ENCODE measurements around the gene C21orf58.

Gene C21orf58

DNA sequence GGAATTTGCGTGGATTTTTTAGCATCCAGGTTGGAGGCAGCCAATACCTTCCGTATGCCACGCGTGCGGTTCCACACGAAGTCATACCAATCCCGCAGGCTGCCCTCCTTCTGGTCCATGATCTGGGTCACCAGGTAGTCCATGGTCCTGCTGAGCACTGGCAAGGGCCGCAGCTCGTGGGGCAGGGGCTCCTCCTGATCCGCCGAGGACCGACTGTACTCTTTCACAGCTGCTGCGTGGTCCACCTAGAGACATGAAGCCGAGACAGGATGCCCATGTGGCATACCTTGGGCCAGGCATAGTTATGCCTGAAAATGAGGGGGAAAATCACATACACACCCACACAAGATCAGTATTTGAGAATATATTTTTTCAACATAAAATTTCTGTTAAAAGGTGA is 50.3 kb downstream of the C21orf58 start:
- peaks cover 90% of the 10 kb centered on the region for H3K36me3 ChIP-seq (ENCODE audit: insufficient read depth, low read length)
- ATAC-seq (ENCODE audit: insufficient read depth, low read depth) (no peak), DNase-seq (no peak)
- no peaks in the 10 kb centered on the region for H3K4me1 ChIP-seq (ENCODE audit: insufficient read depth, low read length)
- TF ChIP-seq, protein P1, sequence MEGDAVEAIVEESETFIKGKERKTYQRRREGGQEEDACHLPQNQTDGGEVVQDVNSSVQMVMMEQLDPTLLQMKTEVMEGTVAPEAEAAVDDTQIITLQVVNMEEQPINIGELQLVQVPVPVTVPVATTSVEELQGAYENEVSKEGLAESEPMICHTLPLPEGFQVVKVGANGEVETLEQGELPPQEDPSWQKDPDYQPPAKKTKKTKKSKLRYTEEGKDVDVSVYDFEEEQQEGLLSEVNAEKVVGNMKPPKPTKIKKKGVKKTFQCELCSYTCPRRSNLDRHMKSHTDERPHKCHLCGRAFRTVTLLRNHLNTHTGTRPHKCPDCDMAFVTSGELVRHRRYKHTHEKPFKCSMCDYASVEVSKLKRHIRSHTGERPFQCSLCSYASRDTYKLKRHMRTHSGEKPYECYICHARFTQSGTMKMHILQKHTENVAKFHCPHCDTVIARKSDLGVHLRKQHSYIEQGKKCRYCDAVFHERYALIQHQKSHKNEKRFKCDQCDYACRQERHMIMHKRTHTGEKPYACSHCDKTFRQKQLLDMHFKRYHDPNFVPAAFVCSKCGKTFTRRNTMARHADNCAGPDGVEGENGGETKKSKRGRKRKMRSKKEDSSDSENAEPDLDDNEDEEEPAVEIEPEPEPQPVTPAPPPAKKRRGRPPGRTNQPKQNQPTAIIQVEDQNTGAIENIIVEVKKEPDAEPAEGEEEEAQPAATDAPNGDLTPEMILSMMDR (IDR thresholded peaks at IDR 0.05; ENCODE audit: borderline replicate concordance, extremely low read depth, low read length, poor library complexity, severe bottlenecking), result no peak
- no peak for TF ChIP-seq EZH2 (IDR thresholded peaks at IDR 0.05; ENCODE audit: borderline replicate concordance, low read depth, low read length, severe bottlenecking)
- no peak overlapping the region for H2AFZ ChIP-seq (ENCODE audit: low read depth, low read length)
- H4K20me1 ChIP-seq (ENCODE audit: insufficient read depth, low read length), result 0 out of 2 replicates have a peak, but pooled peaks cover 6% of the 10 kb centered on the region
- H3K79me2 ChIP-seq (ENCODE audit: insufficient read depth, low read length), result peaks cover 5% of the 10 kb centered on the region; the same call in 1 of the 2 replicates
- no peaks in the 10 kb centered on the region for H3K9me3 ChIP-seq (ENCODE audit: insufficient read depth, low read length, severe bottlenecking)
- no peak overlapping the region for H3K27ac ChIP-seq (ENCODE audit: low read length)
- no peaks in the 10 kb centered on the region for H3K27me3 ChIP-seq (ENCODE audit: insufficient read depth, low read length, poor library complexity)
- H3K4me2 ChIP-seq (ENCODE audit: insufficient read depth, low read length), result no peak overlapping the region
- no peak overlapping the region for H3K9ac ChIP-seq (ENCODE audit: low read depth, low read length)
- no peak overlapping the region for H3K4me3 ChIP-seq (ENCODE audit: low read depth in 1 of 2, low read length in 2 of 2)

DNA sequence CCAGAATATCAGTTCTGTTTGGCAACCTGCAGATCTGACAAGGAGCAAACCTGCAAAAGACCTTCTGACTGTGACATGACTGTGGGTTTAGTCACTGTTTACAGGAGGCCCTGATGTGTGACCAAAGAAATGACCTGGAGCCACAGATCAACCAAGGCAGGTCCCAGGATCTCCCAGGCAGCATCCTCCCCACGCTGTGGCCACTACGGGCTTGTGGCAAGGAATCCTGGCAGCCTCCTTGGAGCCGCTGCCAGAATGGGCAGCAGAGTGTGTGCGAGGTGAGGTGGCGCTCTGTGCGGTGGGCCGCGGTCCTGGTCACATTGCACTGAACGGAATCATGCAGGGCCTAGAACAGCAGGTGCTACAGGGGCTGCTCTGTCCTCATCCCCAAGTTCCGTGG is 54.2 kb downstream of the C21orf58 start:
- no peak overlapping the region for H3K4me3 ChIP-seq (ENCODE audit: low read depth in 1 of 2, low read length in 2 of 2)
- TF ChIP-seq, protein P1 (IDR thresholded peaks at IDR 0.05; ENCODE audit: borderline replicate concordance, extremely low read depth, low read length, poor library complexity, severe bottlenecking), result no peak
- no peak for TF ChIP-seq EZH2 (IDR thresholded peaks at IDR 0.05; ENCODE audit: borderline replicate concordance, low read depth, low read length, severe bottlenecking)
- no peaks in the 10 kb centered on the region for H3K9me3 ChIP-seq (ENCODE audit: insufficient read depth, low read length, severe bottlenecking)
- peaks cover 2% of the 10 kb centered on the region; the same call in 1 of the 2 replicates for H3K79me2 ChIP-seq (ENCODE audit: insufficient read depth, low read length)
- H3K4me2 ChIP-seq (ENCODE audit: insufficient read depth, low read length), result no peak overlapping the region
- H3K27me3 ChIP-seq (ENCODE audit: insufficient read depth, low read length, poor library complexity), result no peaks in the 10 kb centered on the region
- H3K4me1 ChIP-seq (ENCODE audit: insufficient read depth, low read length), result no peaks in the 10 kb centered on the region
- H2AFZ ChIP-seq (ENCODE audit: low read depth, low read length), result no peak overlapping the region
- ATAC-seq (ENCODE audit: insufficient read depth, low read depth) (no peak), DNase-seq (no peak)
- peaks cover 26% of the 10 kb centered on the region for H4K20me1 ChIP-seq (ENCODE audit: insufficient read depth, low read length)
- H3K36me3 ChIP-seq (ENCODE audit: insufficient read depth, low read length), result peaks cover 95% of the 10 kb centered on the region
- no peak overlapping the region for H3K9ac ChIP-seq (ENCODE audit: low read depth, low read length)
- H3K27ac ChIP-seq (ENCODE audit: low read length), result no peak overlapping the region

DNA sequence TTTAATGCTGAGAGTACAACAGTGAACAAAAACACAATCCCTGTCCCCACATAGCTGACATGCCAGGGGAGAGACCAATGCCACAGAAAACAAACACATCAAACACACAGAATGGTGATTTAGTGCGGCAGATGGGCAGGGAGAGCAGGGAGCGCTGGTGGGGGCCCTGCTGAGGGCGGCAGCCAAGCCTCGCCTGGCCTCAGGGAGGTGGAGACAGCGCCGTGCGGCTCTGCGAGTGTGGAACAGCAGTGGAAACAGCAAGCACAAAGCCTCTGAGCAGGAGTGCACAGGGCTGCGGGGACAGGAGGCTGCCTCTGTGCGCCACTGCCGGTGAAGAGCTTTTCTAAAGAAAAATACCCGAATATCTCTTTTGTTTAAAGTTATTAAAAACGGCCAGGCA is 55.3 kb downstream of the C21orf58 start:
- Histone ChIP-seq H3K4me3 (ENCODE audit: low read depth in 1 of 2, low read length in 2 of 2) (no peak overlapping the region), H3K4me2 (ENCODE audit: insufficient read depth, low read length) (no peak overlapping the region), H4K20me1 (ENCODE audit: insufficient read depth, low read length) (peaks cover 32% of the 10 kb centered on the region), H3K27me3 (ENCODE audit: insufficient read depth, low read length, poor library complexity) (no peaks in the 10 kb centered on the region), H3K9me3 (ENCODE audit: insufficient read depth, low read length, severe bottlenecking) (no peaks in the 10 kb centered on the region), H3K36me3 (ENCODE audit: insufficient read depth, low read length) (peaks cover 92% of the 10 kb centered on the region), H2AFZ (ENCODE audit: low read depth, low read length) (no peak overlapping the region), H3K27ac (ENCODE audit: low read length) (no peak overlapping the region), H3K79me2 (ENCODE audit: insufficient read depth, low read length) (peaks cover 2% of the 10 kb centered on the region; the same call in 1 of the 2 replicates), H3K9ac (ENCODE audit: low read depth, low read length) (no peak overlapping the region), H3K4me1 (ENCODE audit: insufficient read depth, low read length) (no peaks in the 10 kb centered on the region)
- ATAC-seq (ENCODE audit: insufficient read depth, low read depth) (no peak), DNase-seq (no peak)
- TF ChIP-seq EZH2 (IDR thresholded peaks at IDR 0.05; ENCODE audit: borderline replicate concordance, low read depth, low read length, severe bottlenecking), result no peak
- TF ChIP-seq, protein P1 (IDR thresholded peaks at IDR 0.05; ENCODE audit: borderline replicate concordance, extremely low read depth, low read length, poor library complexity, severe bottlenecking), result no peak

DNA sequence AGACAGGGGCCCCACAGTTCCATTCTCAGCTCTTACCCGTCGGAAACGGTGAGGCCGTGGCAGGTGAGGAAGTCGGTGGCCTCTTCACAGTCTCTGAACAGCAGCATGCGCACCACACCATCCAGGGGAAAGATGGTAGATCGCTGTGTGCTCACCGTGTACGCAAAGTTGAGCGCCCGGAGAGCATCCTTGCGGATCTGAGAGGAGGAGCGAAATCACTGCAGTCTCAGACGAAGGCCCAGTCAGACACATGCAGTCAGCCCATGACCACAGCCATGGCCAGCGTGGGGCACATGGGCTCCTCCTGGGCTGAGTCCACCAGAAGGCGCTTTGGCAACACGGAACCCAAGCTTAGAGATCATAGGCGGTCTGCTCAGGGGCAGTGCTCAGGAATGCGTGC is 56.7 kb downstream of the C21orf58 start:
- Histone ChIP-seq H3K9ac (ENCODE audit: low read depth, low read length) (no peak overlapping the region), H4K20me1 (ENCODE audit: insufficient read depth, low read length) (peaks cover 32% of the 10 kb centered on the region), H2AFZ (ENCODE audit: low read depth, low read length) (no peak overlapping the region), H3K4me3 (ENCODE audit: low read depth in 1 of 2, low read length in 2 of 2) (no peak overlapping the region), H3K4me2 (ENCODE audit: insufficient read depth, low read length) (no peak overlapping the region), H3K27me3 (ENCODE audit: insufficient read depth, low read length, poor library complexity) (no peaks in the 10 kb centered on the region), H3K9me3 (ENCODE audit: insufficient read depth, low read length, severe bottlenecking) (no peaks in the 10 kb centered on the region), H3K79me2 (ENCODE audit: insufficient read depth, low read length) (peaks cover 2% of the 10 kb centered on the region; the same call in 1 of the 2 replicates), H3K36me3 (ENCODE audit: insufficient read depth, low read length) (peaks cover 83% of the 10 kb centered on the region), H3K4me1 (ENCODE audit: insufficient read depth, low read length) (no peaks in the 10 kb centered on the region), H3K27ac (ENCODE audit: low read length) (no peak overlapping the region)
- ATAC-seq (ENCODE audit: insufficient read depth, low read depth), result no peak
- DNase-seq, result no peak
- TF ChIP-seq, protein P1 (IDR thresholded peaks at IDR 0.05; ENCODE audit: borderline replicate concordance, extremely low read depth, low read length, poor library complexity, severe bottlenecking), result no peak
- no peak for TF ChIP-seq EZH2 (IDR thresholded peaks at IDR 0.05; ENCODE audit: borderline replicate concordance, low read depth, low read length, severe bottlenecking)
